ENCODE results near the gene MGMT. TPM values are rescaled to one million over a fixed set of nuclear protein-coding genes. Genes with fewer than 3 reads are reported as not detected.

MGMT gene
- total RNA-seq, 1 donor from 2014 or later, result 20.8 TPM

DNA sequence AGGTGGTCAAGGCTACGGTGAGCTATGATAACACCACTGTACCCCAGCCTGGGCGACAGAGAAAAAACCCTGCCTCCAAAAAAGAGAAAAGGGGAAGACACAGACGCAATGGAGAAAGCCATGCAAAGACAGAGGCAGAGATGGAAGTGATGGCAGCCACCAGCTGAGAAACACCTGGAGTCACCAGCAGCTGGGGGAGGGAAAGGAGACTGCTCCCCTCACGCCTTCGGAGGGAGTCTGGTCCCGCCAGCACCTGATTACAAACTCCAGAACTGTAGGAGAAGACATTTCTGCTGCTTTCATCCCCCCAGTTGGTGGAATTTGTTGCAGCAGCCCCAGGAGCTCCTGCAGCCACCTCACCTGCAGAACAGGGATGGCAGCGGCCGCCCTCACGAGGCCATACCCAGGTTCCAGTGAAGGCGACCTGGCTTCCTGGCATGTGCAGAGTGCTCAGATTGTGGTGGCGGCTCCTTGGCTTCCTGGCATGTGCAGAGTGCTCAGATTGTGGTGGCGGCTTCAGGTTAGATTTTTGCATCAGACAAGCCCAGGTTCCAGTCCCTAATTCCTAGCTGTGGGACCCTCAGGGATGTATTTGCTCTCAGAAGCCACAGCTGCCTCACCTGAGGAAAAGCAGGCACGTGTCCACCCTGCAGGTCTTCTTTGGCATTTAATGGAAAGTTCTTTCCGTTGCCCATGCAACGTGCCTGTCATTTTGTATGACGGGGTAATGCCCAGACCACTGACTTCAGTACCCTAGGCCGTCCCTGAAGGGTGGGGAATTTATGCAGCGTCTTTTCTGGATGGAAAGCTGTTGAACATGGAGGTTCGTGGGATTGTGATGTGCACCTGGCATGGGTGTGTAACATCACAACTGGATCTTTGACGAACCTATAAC is 314.1 kb downstream of the MGMT start:
- TF ChIP-seq, protein P1, sequence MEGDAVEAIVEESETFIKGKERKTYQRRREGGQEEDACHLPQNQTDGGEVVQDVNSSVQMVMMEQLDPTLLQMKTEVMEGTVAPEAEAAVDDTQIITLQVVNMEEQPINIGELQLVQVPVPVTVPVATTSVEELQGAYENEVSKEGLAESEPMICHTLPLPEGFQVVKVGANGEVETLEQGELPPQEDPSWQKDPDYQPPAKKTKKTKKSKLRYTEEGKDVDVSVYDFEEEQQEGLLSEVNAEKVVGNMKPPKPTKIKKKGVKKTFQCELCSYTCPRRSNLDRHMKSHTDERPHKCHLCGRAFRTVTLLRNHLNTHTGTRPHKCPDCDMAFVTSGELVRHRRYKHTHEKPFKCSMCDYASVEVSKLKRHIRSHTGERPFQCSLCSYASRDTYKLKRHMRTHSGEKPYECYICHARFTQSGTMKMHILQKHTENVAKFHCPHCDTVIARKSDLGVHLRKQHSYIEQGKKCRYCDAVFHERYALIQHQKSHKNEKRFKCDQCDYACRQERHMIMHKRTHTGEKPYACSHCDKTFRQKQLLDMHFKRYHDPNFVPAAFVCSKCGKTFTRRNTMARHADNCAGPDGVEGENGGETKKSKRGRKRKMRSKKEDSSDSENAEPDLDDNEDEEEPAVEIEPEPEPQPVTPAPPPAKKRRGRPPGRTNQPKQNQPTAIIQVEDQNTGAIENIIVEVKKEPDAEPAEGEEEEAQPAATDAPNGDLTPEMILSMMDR (IDR thresholded peaks at IDR 0.05), result no peak
- DNase-seq (ENCODE audit: extremely low spot score, unreplicated experiment), result no peak
- peaks cover 30% of the 10 kb centered on the region for H3K9me3 Mint-ChIP-seq (ENCODE audit: unreplicated experiment)
- no peaks in the 10 kb centered on the region for H3K36me3 Mint-ChIP-seq (ENCODE audit: unreplicated experiment)
- H3K27me3 Mint-ChIP-seq (ENCODE audit: unreplicated experiment), result no peaks in the 10 kb centered on the region
- H3K4me3 Mint-ChIP-seq (ENCODE audit: unreplicated experiment), result no peak overlapping the region
- H3K27ac Mint-ChIP-seq (ENCODE audit: unreplicated experiment), result no peak overlapping the region
- H3K4me1 Mint-ChIP-seq (ENCODE audit: unreplicated experiment), result no peaks in the 10 kb centered on the region

DNA sequence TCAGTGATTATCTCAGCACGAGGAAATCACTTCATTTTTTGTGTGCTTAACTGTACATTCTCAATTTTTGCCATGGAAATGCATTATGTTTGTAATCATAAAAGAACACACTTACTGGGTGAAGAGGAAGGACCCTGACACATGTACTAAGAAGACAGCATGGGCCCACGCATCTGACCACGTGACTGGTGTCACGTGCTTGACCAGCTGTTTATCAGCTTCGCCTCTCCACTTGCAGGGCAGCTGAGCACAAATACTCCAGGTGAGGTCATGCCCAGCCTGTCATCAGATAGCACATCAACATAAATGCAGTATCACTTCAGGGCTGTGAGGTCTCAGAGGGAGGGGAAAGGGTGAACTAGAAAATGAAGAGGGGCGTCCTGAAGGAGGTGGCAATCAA is 317.2 kb downstream of the MGMT start:
- Mint-ChIP-seq H3K9me3 (ENCODE audit: unreplicated experiment) (peaks cover 24% of the 10 kb centered on the region), H3K4me1 (ENCODE audit: unreplicated experiment) (no peaks in the 10 kb centered on the region), H3K27ac (ENCODE audit: unreplicated experiment) (no peak overlapping the region), H3K27me3 (ENCODE audit: unreplicated experiment) (no peaks in the 10 kb centered on the region), H3K4me3 (ENCODE audit: unreplicated experiment) (no peak overlapping the region), H3K36me3 (ENCODE audit: unreplicated experiment) (no peaks in the 10 kb centered on the region)
- DNase-seq (ENCODE audit: extremely low spot score, unreplicated experiment), result no peak
- TF ChIP-seq, protein P1 (IDR thresholded peaks at IDR 0.05), result no peak

DNA sequence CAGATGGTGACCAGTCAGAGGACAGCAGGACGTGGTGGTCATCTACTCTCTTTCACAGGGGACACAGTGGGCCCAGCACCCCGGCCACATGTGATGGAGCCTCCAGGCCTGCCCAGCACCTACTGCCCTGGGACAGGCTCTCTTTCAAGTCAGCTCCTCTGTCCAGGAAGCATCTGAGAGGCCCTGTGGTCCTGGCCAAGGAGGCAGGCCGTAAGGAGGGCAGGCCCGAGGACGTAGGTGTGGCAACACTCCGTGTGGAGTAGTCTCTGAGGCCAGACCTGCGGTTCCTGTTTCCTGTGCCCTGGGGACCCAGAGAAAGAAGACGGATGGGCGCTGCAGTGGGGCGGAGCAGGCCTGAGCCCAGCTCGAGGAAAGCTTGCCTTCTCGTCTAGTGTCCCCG is 317.9 kb downstream of the MGMT start:
- TF ChIP-seq, protein P1 (IDR thresholded peaks at IDR 0.05), result no peak
- no peak overlapping the region for H3K4me3 Mint-ChIP-seq (ENCODE audit: unreplicated experiment)
- peaks cover 30% of the 10 kb centered on the region for H3K9me3 Mint-ChIP-seq (ENCODE audit: unreplicated experiment)
- no peak overlapping the region for H3K27ac Mint-ChIP-seq (ENCODE audit: unreplicated experiment)
- DNase-seq (ENCODE audit: extremely low spot score, unreplicated experiment), result no peak
- no peaks in the 10 kb centered on the region for H3K4me1 Mint-ChIP-seq (ENCODE audit: unreplicated experiment)
- no peaks in the 10 kb centered on the region for H3K36me3 Mint-ChIP-seq (ENCODE audit: unreplicated experiment)
- no peaks in the 10 kb centered on the region for H3K27me3 Mint-ChIP-seq (ENCODE audit: unreplicated experiment)

DNA sequence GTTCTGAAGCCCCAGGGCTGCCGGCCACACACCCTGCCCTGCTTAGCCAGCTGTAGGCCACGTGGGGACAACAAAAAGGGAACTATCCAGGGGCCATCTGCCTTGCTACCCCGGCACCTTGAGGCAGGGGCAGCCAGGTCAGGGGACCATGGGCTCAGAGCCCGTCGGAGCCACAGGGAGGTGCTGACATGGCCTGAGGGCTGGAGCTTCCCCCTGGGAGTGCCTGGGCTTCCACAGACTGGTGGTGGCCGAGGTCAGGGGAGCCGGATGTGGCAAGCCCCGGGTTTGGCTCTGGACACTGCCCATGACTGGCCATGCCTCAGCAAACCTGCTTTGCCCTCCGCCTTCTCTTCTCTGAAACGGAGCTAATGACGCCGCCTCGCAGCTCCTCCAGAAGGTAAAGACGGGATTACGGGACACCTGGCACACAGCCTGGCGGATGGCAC is 318.5 kb downstream of the MGMT start:
- TF ChIP-seq, protein P1 (IDR thresholded peaks at IDR 0.05), result no peak
- DNase-seq (ENCODE audit: extremely low spot score, unreplicated experiment), result no peak
- Mint-ChIP-seq H3K4me3 (ENCODE audit: unreplicated experiment) (no peak overlapping the region), H3K36me3 (ENCODE audit: unreplicated experiment) (no peaks in the 10 kb centered on the region), H3K9me3 (ENCODE audit: unreplicated experiment) (peaks cover 31% of the 10 kb centered on the region), H3K27ac (ENCODE audit: unreplicated experiment) (no peak overlapping the region), H3K4me1 (ENCODE audit: unreplicated experiment) (no peaks in the 10 kb centered on the region), H3K27me3 (ENCODE audit: unreplicated experiment) (no peaks in the 10 kb centered on the region)

DNA sequence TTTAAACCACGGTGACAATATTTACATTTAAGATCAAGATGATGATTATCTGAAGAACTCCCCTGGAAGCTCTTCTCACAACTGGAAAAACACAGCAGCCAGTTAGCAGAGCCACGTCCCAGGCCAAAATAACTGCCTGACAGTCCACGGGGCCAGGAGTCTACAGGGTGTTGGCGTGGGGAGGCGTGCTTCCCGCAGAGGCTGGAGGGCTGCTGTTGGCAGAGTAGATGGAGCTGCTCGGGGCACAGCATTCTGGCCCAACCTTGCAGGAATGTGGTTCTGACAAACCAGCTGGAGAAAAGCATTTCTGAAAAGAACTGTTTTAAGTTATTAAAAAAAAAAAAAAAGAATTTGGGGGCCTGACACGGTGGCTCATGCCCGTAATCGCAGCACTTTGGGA is 319.2 kb downstream of the MGMT start:
- no peaks in the 10 kb centered on the region for H3K36me3 Mint-ChIP-seq (ENCODE audit: unreplicated experiment)
- DNase-seq (ENCODE audit: extremely low spot score, unreplicated experiment), result no peak
- H3K27ac Mint-ChIP-seq (ENCODE audit: unreplicated experiment), result no peak overlapping the region
- peaks cover 34% of the 10 kb centered on the region for H3K9me3 Mint-ChIP-seq (ENCODE audit: unreplicated experiment)
- no peaks in the 10 kb centered on the region for H3K4me1 Mint-ChIP-seq (ENCODE audit: unreplicated experiment)
- no peaks in the 10 kb centered on the region for H3K27me3 Mint-ChIP-seq (ENCODE audit: unreplicated experiment)
- TF ChIP-seq, protein P1 (IDR thresholded peaks at IDR 0.05), result no peak
- no peak overlapping the region for H3K4me3 Mint-ChIP-seq (ENCODE audit: unreplicated experiment)
